ENCODE data around the gene APOBEC3A. TPM values are rescaled to one million over a fixed set of nuclear protein-coding genes. Genes with fewer than 3 reads are reported as not detected.
"Not testable (repeated sequence)": the region's sequence is repeated elsewhere in the genome, so short reads cannot be mapped to it uniquely, and the experiment has no call there.

The APOBEC3A gene
- total RNA-seq, 1 donor from 2014 or later, result not detected

- Mint-ChIP-seq H3K36me3 (ENCODE audit: low read depth, unreplicated experiment) (peaks cover 4% of the 10 kb centered on the region), H3K27me3 (ENCODE audit: unreplicated experiment) (peaks cover 1% of the 10 kb centered on the region), H3K27ac (ENCODE audit: unreplicated experiment) (no peak overlapping the region), H3K4me1 (ENCODE audit: unreplicated experiment) (no peaks in the 10 kb centered on the region), H3K4me3 (ENCODE audit: unreplicated experiment) (no peak overlapping the region), H3K9me3 (ENCODE audit: unreplicated experiment) (no peaks in the 10 kb centered on the region)
- no peak for DNase-seq (ENCODE audit: low spot score)
- no peak for TF ChIP-seq CTCF (IDR thresholded peaks at IDR 0.05; ENCODE audit: unreplicated experiment)
These were observed 26.8 kb downstream of the APOBEC3A start for GRCh38 chr22:38984224-38984623.

DNA sequence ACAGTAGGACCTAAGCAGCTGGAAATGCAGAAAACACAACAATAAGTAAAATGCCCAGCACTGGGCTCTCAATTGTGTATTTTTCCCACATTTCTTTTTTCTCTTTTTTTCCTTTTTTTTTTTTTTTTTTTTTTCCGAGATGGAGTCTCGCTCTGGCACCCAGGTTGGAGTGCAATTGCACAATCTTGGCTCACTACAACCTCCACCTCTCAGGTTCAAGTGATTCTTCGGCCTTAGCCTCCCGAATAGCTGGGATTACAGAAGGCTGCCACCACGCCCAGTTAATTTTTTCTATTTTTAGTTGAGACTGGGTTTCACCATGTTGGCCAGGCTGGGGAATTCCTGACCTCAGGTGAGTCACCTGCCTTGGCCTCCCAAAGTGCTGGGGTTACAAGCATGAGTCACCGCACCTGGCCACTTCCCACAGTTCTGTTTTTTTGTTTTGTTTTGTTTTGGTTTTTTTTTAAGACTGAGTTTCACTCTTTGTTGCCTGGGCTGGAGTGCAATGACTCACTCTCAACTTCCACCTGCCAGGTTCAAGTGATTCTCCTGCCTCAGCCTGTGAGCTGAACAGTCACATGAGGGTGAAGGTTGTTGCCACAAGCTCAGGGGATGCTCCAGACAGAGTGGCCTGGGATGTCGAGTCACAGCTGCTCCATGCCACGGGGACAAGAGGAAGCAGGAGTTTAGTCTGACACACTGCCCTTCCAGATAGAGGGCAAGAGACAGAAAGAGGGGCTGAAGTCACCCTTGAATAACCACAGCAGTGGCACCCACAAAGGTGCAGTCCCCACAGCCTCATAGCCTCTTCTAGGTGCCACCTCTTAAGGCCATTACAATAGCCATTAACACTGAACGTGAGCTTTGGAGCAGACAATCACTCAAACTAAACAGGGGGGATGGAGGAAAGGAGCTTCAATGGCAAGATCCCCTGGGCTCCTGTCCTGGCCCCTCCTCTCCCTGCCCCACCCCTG is 27.7 kb downstream of the APOBEC3A start:
- H3K36me3 Mint-ChIP-seq (ENCODE audit: low read depth, unreplicated experiment); DNase-seq (ENCODE audit: low spot score); H3K27me3 Mint-ChIP-seq (ENCODE audit: unreplicated experiment); H3K27ac Mint-ChIP-seq (ENCODE audit: unreplicated experiment); H3K9me3 Mint-ChIP-seq (ENCODE audit: unreplicated experiment); H3K4me3 Mint-ChIP-seq (ENCODE audit: unreplicated experiment); H3K4me1 Mint-ChIP-seq (ENCODE audit: unreplicated experiment): not testable (repeated sequence)

DNA sequence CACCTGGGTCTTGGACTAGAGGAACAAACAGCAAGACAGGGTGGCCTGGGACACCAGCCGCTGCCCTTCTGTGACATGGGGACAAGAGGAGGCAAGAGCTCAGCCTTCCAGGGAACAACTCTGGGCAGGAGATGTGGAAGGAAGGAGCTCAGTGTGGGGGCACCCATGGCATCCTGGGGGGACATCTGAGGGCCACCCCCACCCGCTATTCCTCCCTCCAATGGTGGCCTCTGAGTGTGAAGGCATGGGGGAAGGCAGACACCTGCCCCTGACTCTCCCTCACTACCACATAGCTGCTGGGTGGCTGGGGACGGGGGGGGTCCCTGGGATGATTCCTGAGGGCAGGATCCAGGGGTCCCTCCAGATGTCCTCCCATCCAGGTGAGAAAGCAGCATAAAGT is 29.2 kb downstream of the APOBEC3A start:
- no peaks in the 10 kb centered on the region for H3K9me3 Mint-ChIP-seq (ENCODE audit: unreplicated experiment)
- H3K4me1 Mint-ChIP-seq (ENCODE audit: unreplicated experiment), result no peaks in the 10 kb centered on the region
- no peak for DNase-seq (ENCODE audit: low spot score)
- H3K27me3 Mint-ChIP-seq (ENCODE audit: unreplicated experiment), result peaks cover 3% of the 10 kb centered on the region
- peaks cover 4% of the 10 kb centered on the region for H3K36me3 Mint-ChIP-seq (ENCODE audit: low read depth, unreplicated experiment)
- TF ChIP-seq CTCF (IDR thresholded peaks at IDR 0.05; ENCODE audit: unreplicated experiment), result no peak
- H3K4me3 Mint-ChIP-seq (ENCODE audit: unreplicated experiment), result no peak overlapping the region
- no peak overlapping the region for H3K27ac Mint-ChIP-seq (ENCODE audit: unreplicated experiment)

- H3K27ac Mint-ChIP-seq (ENCODE audit: unreplicated experiment), result no peak overlapping the region
- H3K36me3 Mint-ChIP-seq (ENCODE audit: low read depth, unreplicated experiment), result peaks cover 4% of the 10 kb centered on the region
- H3K4me1 Mint-ChIP-seq (ENCODE audit: unreplicated experiment), result no peaks in the 10 kb centered on the region
- no peak for TF ChIP-seq CTCF (IDR thresholded peaks at IDR 0.05; ENCODE audit: unreplicated experiment)
- H3K9me3 Mint-ChIP-seq (ENCODE audit: unreplicated experiment), result no peaks in the 10 kb centered on the region
- no peak for DNase-seq (ENCODE audit: low spot score)
- H3K27me3 Mint-ChIP-seq (ENCODE audit: unreplicated experiment), result peaks cover 3% of the 10 kb centered on the region
- no peak overlapping the region for H3K4me3 Mint-ChIP-seq (ENCODE audit: unreplicated experiment)
These were observed 29.9 kb downstream of the APOBEC3A start for GRCh38 chr22:38987171-38987895.

GRCh38 chr22:38989466-38989865 is 32.1 kb downstream of the APOBEC3A start:
- H3K9me3 Mint-ChIP-seq (ENCODE audit: unreplicated experiment), result no peaks in the 10 kb centered on the region
- peaks cover 7% of the 10 kb centered on the region for H3K4me1 Mint-ChIP-seq (ENCODE audit: unreplicated experiment)
- peaks cover 3% of the 10 kb centered on the region for H3K27me3 Mint-ChIP-seq (ENCODE audit: unreplicated experiment)
- no peaks in the 10 kb centered on the region for H3K36me3 Mint-ChIP-seq (ENCODE audit: low read depth, unreplicated experiment)
- no peak for TF ChIP-seq CTCF (IDR thresholded peaks at IDR 0.05; ENCODE audit: unreplicated experiment)
- no peak overlapping the region for H3K4me3 Mint-ChIP-seq (ENCODE audit: unreplicated experiment)
- DNase-seq (ENCODE audit: low spot score), result no peak
- no peak overlapping the region for H3K27ac Mint-ChIP-seq (ENCODE audit: unreplicated experiment)

- H3K9me3 Mint-ChIP-seq (ENCODE audit: unreplicated experiment); H3K27me3 Mint-ChIP-seq (ENCODE audit: unreplicated experiment); H3K4me1 Mint-ChIP-seq (ENCODE audit: unreplicated experiment); H3K36me3 Mint-ChIP-seq (ENCODE audit: low read depth, unreplicated experiment); H3K27ac Mint-ChIP-seq (ENCODE audit: unreplicated experiment); H3K4me3 Mint-ChIP-seq (ENCODE audit: unreplicated experiment): not testable (repeated sequence)
- peak; percentile 40 for DNase-seq (ENCODE audit: low spot score)
These were observed 35.5 kb downstream of the APOBEC3A start for GRCh38 chr22:38992871-38993371.

Data from endothelial cell (in vitro differentiated cells).